Activated B cell treated with CpG ODN at 0.5 μM for 24 hours (primary cell): Measurements from ENCODE around the gene MAPK7. TPM values are rescaled to one million over a fixed set of nuclear protein-coding genes. Genes with fewer than 3 reads are reported as not detected.

ENCODE experiments used
- ATAC-seq: fragments of 200-7000 bp; cut with Tn5 transposase; one replicate; pipeline ENCODE4 v1.10.0; 2021; ENCODE audit warnings: low read depth, mild to moderate bottlenecking, moderate library complexity
- CTCF ChIA-PET: fragments of 350-600 bp; sonication (Branson Sonifier 250); formaldehyde crosslinking; loops from one replicate; lab custom pipeline; 2021; ENCODE audit warnings: antibody characterized with exemption; lab: Charles Lee
- POLR2A ChIA-PET: fragments of 350-600 bp; sonication (Branson Sonifier 250); formaldehyde crosslinking; loops from one replicate; lab custom pipeline; 2021; ENCODE audit warnings: antibody characterized with exemption; lab: Charles Lee
- DNase-seq: peaks from one replicate; pipeline ENCODE4 v3.0.0; 2022
- H3K27ac Mint-ChIP-seq: one replicate; pipeline ENCODE4 v1.8.0; 2020; ENCODE audit warnings: mixed read lengths
- H3K27me3 Mint-ChIP-seq: one replicate; pipeline ENCODE4 v1.8.0; 2021; ENCODE audit warnings: mixed read lengths
- H3K36me3 Mint-ChIP-seq: one replicate; pipeline ENCODE4 v1.8.0; 2021; ENCODE audit warnings: low read depth, mixed read lengths
- H3K4me1 Mint-ChIP-seq: one replicate; pipeline ENCODE4 v1.8.0; 2021; ENCODE audit warnings: mixed read lengths
- H3K4me3 Mint-ChIP-seq: one replicate; pipeline ENCODE4 v1.8.0; 2020; ENCODE audit warnings: mild to moderate bottlenecking, mixed read lengths
- H3K9me3 Mint-ChIP-seq: one replicate; pipeline ENCODE4 v1.8.0; 2020; ENCODE audit warnings: mixed read lengths
- intact Hi-C: fragments of 100-400 bp; cut with micrococcal nuclease; formaldehyde crosslinking; loops from one replicate; pipeline ENCODE4 v1.15.1; 2024
- total RNA-seq: library from RNA; stranded (reverse); gene quantifications from 2 replicates; pipeline ENCODE4 v1.2.3, GENCODE V29; 2022
- TF ChIP-seq, protein P1 (sequence below): fragments of 200-600 bp; IDR thresholded peaks from one replicate; pipeline ENCODE4 v1.8.0; 2022; ENCODE audit warnings: antibody characterized with exemption, mild to moderate bottlenecking

The MAPK7 gene
- total RNA-seq, 1 donor from 2014 or later, result 24.0 TPM

DNA sequence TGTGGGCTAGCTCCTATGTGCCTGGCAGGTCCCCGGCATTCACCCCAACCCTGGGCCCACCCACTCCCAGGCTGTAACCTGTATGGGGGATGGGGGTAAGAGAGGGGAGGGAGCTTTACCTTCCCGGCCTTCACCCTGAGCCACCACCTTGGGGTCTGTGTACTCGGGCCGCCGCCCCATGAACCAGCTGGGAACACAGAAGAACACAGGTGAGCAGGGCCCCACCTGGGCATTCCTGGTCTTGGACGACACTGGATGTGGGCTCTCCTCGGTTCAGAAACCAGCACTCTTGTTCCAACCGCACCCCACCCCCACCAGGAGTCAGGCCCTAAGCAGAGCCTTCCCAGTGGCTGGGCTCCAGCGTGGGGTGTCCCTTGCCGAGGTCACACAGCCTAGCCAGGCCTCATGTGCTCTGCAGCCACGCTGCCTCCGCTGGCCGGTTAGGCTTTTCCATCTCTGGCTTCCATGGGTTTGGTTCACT, 34.6 kb upstream of the MAPK7 start:
- Mint-ChIP-seq H3K4me1 (peaks cover 8% of the 10 kb centered on the region), H3K27me3 (peaks cover 2% of the 10 kb centered on the region), H3K9me3 (no peaks in the 10 kb centered on the region), H3K36me3 (no peaks in the 10 kb centered on the region), H3K4me3 (no peak overlapping the region), H3K27ac (no peak overlapping the region)
- POLR2A ChIA-PET, result no interaction called here
- TF ChIP-seq, protein P1, sequence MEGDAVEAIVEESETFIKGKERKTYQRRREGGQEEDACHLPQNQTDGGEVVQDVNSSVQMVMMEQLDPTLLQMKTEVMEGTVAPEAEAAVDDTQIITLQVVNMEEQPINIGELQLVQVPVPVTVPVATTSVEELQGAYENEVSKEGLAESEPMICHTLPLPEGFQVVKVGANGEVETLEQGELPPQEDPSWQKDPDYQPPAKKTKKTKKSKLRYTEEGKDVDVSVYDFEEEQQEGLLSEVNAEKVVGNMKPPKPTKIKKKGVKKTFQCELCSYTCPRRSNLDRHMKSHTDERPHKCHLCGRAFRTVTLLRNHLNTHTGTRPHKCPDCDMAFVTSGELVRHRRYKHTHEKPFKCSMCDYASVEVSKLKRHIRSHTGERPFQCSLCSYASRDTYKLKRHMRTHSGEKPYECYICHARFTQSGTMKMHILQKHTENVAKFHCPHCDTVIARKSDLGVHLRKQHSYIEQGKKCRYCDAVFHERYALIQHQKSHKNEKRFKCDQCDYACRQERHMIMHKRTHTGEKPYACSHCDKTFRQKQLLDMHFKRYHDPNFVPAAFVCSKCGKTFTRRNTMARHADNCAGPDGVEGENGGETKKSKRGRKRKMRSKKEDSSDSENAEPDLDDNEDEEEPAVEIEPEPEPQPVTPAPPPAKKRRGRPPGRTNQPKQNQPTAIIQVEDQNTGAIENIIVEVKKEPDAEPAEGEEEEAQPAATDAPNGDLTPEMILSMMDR, result no peak
- DNase-seq (no peak), ATAC-seq (no peak)
- intact Hi-C loops, result no loop called here
- CTCF ChIA-PET, result no interaction called here

DNA sequence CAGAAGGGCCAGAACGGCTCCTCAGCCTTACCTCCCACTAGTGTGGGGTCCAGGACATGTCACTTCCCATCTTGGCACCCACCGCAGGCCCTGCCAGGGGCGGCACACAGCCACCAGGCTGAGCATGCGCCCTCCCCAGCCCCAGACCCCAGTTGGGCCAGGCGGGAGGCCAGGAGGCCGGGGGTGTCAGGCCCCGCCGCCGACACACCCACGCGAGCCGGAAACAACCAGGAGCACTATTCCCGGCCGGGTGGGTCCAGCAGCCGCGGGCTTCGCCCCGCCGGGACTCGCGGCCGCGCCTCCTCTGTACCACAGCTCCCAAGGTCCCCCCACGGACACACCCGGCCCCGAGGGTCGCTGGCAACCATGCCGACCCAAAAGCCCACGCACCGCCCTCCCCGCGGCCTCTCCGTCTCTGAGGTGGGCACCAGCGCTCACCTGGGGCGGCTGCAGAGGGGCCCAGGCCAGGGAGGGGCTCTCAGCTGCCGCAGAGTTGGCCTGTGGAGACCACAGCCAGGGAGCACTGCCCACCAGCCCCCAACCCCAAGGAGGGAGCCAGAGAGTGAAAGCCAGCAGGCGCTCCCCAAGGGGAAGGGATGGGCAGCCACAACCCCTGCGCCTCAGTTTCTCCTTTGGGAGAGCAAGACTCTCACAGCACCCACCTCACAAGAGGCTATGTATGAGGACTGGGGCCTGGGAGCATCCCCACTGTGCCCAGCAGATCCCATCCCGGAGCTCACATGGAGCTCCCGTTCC, 33.8 kb upstream of the MAPK7 start:
- ChIA-PET CTCF (no interaction called here), POLR2A (no interaction called here)
- intact Hi-C loops, result no loop called here
- H3K27me3 Mint-ChIP-seq, result peaks cover 2% of the 10 kb centered on the region
- no peak overlapping the region for H3K4me3 Mint-ChIP-seq
- H3K9me3 Mint-ChIP-seq, result no peaks in the 10 kb centered on the region
- no peak overlapping the region for H3K27ac Mint-ChIP-seq
- H3K36me3 Mint-ChIP-seq, result no peaks in the 10 kb centered on the region
- ATAC-seq (no peak), DNase-seq (no peak)
- H3K4me1 Mint-ChIP-seq, result peaks cover 8% of the 10 kb centered on the region
- TF ChIP-seq, protein P1, result no peak

DNA sequence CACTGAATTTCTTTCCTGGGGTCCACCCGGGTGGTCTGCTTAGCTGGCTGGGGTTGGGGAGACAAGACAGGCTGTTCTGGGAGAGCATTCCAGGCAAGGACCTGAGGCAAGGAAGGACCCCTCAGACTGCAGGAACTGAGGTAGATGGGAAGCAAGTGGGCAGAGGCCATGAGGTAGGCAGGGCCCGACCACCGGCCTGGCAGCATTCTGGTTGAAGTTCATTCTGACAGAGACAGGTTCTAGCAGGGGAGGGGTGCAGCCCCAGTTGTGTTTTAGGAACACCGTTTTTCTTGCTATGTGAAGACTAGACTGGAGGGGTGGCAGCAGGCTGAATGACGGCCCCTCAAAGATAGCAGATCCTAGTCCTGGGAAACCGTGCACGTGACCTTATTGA, 33.2 kb upstream of the MAPK7 start:
- H3K4me3 Mint-ChIP-seq, result no peak overlapping the region
- peaks cover 2% of the 10 kb centered on the region for H3K27me3 Mint-ChIP-seq
- H3K4me1 Mint-ChIP-seq, result peaks cover 8% of the 10 kb centered on the region
- ChIA-PET POLR2A (no interaction called here), CTCF (no interaction called here)
- DNase-seq, result no peak
- TF ChIP-seq, protein P1, result no peak
- H3K36me3 Mint-ChIP-seq, result no peaks in the 10 kb centered on the region
- intact Hi-C loops, result no loop called here
- ATAC-seq, result no peak
- H3K27ac Mint-ChIP-seq, result no peak overlapping the region
- no peaks in the 10 kb centered on the region for H3K9me3 Mint-ChIP-seq

DNA sequence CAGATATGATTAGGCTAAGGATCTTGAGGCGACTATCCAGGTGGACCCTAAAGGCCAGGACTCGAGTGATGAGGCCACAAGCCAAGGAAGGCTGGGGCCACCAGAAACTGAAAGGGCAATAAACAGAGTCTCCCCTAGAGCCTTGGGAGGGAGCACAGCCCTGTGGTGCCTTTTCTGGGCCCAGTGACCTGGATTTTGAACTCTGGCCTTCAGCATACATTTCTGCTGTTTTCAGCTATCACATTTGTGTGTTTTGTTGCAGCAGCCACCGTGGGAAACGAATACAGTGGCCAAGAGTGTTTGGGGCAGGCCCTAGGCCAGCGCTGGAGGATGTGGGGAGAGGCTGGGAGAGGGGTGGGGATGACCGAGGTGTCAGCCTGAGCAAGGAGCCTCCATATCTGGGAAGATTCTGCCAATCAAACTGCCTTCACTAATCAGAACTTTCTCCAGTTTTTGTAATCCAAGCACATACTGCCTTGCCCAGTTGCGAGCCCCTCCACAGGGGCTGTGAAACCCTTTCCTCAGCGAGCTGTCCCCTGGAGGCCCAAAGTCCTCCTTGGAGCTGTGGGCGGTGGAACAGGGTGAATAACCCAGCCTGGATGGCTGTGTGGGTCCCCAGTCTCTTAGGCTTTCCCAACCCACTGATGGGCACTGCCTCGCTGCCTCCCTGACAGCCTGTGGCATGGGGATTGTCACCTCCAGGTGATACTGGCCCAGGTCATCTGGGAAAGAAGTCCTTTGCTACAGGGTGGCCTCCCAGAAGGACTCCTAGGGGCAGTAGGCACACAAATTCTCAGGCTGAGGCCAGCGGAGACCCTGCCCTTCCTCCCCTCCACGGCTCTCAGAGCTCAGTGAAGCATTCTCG, 32.6 kb upstream of the MAPK7 start:
- CTCF ChIA-PET, result no interaction called here
- POLR2A ChIA-PET, result no interaction called here
- ATAC-seq (no peak), DNase-seq (no peak)
- peaks cover 5% of the 10 kb centered on the region for H3K27me3 Mint-ChIP-seq
- H3K4me3 Mint-ChIP-seq, result no peak overlapping the region
- H3K9me3 Mint-ChIP-seq, result no peaks in the 10 kb centered on the region
- H3K27ac Mint-ChIP-seq, result no peak overlapping the region
- TF ChIP-seq, protein P1, result no peak
- H3K4me1 Mint-ChIP-seq, result peaks cover 8% of the 10 kb centered on the region
- intact Hi-C loops, result no loop called here
- H3K36me3 Mint-ChIP-seq, result no peaks in the 10 kb centered on the region
